DND-41 (cell line): ENCODE measurements around the gene STAMBP.

Source experiments
- ATAC-seq: fragments of 200-7000 bp; cut with Tn5 transposase; 3 replicates; pipeline ENCODE4 v1.9.1; 2021; ENCODE audit warnings: low read depth; ENCODE audit not compliant: insufficient read depth
- DNase-seq: peaks from one replicate; pipeline ENCODE4 v3.0.0-alpha.2; 2020
- H2AFZ ChIP-seq: 2 replicates; pipeline ENCODE4 v1.6.0; 2012; ENCODE audit warnings: low read depth, low read length
- H3K27ac ChIP-seq: 2 replicates; pipeline ENCODE4 v1.5.1; 2012; ENCODE audit warnings: low read length, inconsistent platforms
- H3K27me3 ChIP-seq: fragments of 200-600 bp; sonication (generic); 2 replicates; pipeline ENCODE4 v1.6.0; 2012; ENCODE audit warnings: low read length, mild to moderate bottlenecking, inconsistent platforms; ENCODE audit not compliant: insufficient read depth, poor library complexity
- H3K36me3 ChIP-seq: 2 replicates; pipeline ENCODE4 v1.5.1; 2012; ENCODE audit warnings: low read length, inconsistent platforms; ENCODE audit not compliant: insufficient read depth
- H3K4me1 ChIP-seq: 2 replicates; pipeline ENCODE4 v1.5.1; 2012; ENCODE audit warnings: mild to moderate bottlenecking, low read length; ENCODE audit not compliant: insufficient read depth
- H3K4me2 ChIP-seq: 2 replicates; pipeline ENCODE4 v1.6.0; 2012; ENCODE audit warnings: mild to moderate bottlenecking, moderate library complexity, low read length, inconsistent platforms; ENCODE audit not compliant: insufficient read depth
- H3K4me3 ChIP-seq, 2 experiments: fragments of 200-600 bp in 1 of 2; shearing (Covaris generic) in 1 of 2; 2 replicates each; pipeline ENCODE4 v1.5.1; 2012 to 2016; ENCODE audit warnings: inconsistent platforms in 2 of 2, low read length in 2 of 2, mild to moderate bottlenecking in 2 of 2, low read depth in 1 of 2, moderate library complexity in 1 of 2
- H3K79me2 ChIP-seq: 2 replicates; pipeline ENCODE4 v1.6.0; 2012; ENCODE audit warnings: low read length, inconsistent platforms; ENCODE audit not compliant: insufficient read depth
- H3K9ac ChIP-seq: 2 replicates; pipeline ENCODE4 v1.6.0; 2012; ENCODE audit warnings: low read depth, mild to moderate bottlenecking, inconsistent platforms, low read length, moderate library complexity
- H3K9me3 ChIP-seq: 2 replicates; pipeline ENCODE4 v1.5.1; 2012; ENCODE audit warnings: low read length, moderate library complexity, mild to moderate bottlenecking, inconsistent platforms; ENCODE audit not compliant: insufficient read depth, severe bottlenecking
- H4K20me1 ChIP-seq: 2 replicates; pipeline ENCODE4 v1.6.0; 2012; ENCODE audit warnings: low read length; ENCODE audit not compliant: insufficient read depth
- CTCF ChIP-seq: IDR thresholded peaks from 2 replicates; pipeline ENCODE4 v1.5.1; 2012; ENCODE audit warnings: borderline replicate concordance, low read length, moderate library complexity, mild to moderate bottlenecking; ENCODE audit not compliant: poor library complexity, severe bottlenecking; ENCODE audit errors: extremely low read depth
- EZH2 ChIP-seq: IDR thresholded peaks from 3 replicates; pipeline ENCODE4 v1.6.1; 2012; ENCODE audit warnings: borderline replicate concordance, low read depth, mild to moderate bottlenecking, moderate library complexity, low read length, inconsistent platforms; ENCODE audit not compliant: severe bottlenecking

Gene STAMBP

DNA sequence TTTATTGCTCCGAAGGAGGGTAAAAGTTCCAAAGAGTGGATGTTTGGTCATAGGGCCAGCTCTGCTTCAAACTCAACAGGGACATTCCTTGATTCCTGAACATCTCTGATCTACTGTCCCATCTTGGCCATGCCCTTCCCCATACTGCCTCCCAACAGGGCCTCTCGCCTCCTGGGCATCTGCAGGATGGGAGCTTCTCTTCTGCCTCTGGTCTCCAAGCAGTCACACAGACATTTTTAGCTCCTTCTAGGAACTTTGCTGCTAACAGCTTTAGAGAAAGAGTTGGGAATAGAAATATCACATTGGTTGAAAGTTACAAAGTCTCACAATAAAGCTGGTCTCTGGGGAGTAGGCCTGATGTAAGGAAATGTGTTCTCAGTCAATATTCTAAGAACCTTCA, 88.5 kb downstream of the STAMBP start:
- Histone ChIP-seq H4K20me1 (no peaks in the 10 kb centered on the region), H3K27me3 (no peaks in the 10 kb centered on the region), H3K4me3 (no peak overlapping the region), H3K9me3 (no peaks in the 10 kb centered on the region), H3K9ac (no peak overlapping the region), H3K27ac (no peak overlapping the region), H3K79me2 (no peaks in the 10 kb centered on the region), H3K4me1 (no peaks in the 10 kb centered on the region), H3K36me3 (no peaks in the 10 kb centered on the region), H2AFZ (no peak overlapping the region), H3K4me2 (no peak overlapping the region)
- DNase-seq (no peak), ATAC-seq (no peak)
- TF ChIP-seq EZH2 = no peak
- TF ChIP-seq CTCF = no peak

DNA sequence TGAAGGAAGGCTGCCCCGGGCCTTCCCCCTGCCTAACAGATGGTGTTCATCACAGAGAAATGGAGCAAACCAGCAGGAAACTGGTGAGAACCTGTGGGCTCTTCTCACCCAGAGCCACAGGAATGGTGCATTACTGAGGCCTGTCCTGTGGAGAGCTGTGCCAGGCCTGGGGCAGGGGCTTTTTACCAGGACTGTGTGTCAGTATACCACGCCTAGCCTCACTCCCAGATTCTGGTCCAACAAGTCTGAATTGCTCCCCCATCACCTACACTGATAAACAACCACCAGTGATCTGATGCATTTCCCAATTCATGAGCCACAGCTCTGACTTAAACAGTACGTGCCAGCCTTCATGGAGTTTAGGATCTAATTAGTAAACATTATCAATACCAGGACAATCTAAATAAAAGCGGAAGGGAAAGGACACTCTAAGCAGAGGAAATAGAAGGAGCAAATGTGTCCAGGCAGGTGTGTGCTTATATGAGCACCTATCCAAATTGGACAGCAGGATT, 89.0 kb downstream of the STAMBP start:
- no peaks in the 10 kb centered on the region for H3K27me3 ChIP-seq
- H2AFZ ChIP-seq = no peak overlapping the region
- no peak overlapping the region for H3K9ac ChIP-seq
- no peak overlapping the region for H3K4me3 ChIP-seq
- TF ChIP-seq CTCF (no peak), EZH2 (no peak)
- no peaks in the 10 kb centered on the region for H3K9me3 ChIP-seq
- no peaks in the 10 kb centered on the region for H3K79me2 ChIP-seq
- no peaks in the 10 kb centered on the region for H3K36me3 ChIP-seq
- ATAC-seq = no peak
- no peak overlapping the region for H3K27ac ChIP-seq
- no peak for DNase-seq
- H3K4me2 ChIP-seq = no peak overlapping the region
- H3K4me1 ChIP-seq = no peaks in the 10 kb centered on the region
- H4K20me1 ChIP-seq = no peaks in the 10 kb centered on the region

DNA sequence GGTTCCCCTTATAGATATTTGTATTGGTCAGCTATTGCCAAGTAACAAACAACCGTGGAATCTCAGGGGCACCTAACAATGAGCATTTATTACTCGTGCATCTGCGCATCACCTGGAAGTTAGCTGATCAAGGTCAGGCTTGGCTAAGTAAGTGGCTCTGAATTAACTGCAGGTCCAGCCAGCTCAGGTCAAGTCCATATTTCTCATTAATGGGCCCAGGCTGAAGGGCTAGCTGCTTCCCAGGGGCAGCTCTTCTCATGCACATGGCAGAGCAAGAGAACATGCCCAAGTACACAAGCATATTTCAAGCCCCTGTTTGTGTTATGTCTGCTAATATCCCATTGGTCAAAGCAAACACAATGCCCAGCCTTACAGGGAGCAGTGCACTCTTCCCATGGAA, 90.1 kb downstream of the STAMBP start:
- no peaks in the 10 kb centered on the region for H4K20me1 ChIP-seq

More for the DNA sequence above, 90.1 kb downstream of the STAMBP start:
- H3K9me3 ChIP-seq = no peaks in the 10 kb centered on the region
- H2AFZ ChIP-seq = no peak overlapping the region
- no peaks in the 10 kb centered on the region for H3K36me3 ChIP-seq
- no peak overlapping the region for H3K4me2 ChIP-seq
- H3K27me3 ChIP-seq = no peaks in the 10 kb centered on the region
- H3K9ac ChIP-seq = no peak overlapping the region
- ATAC-seq (no peak), DNase-seq (no peak)
- no peaks in the 10 kb centered on the region for H3K79me2 ChIP-seq
- H3K4me3 ChIP-seq = no peak overlapping the region
- H3K4me1 ChIP-seq = no peaks in the 10 kb centered on the region
- no peak overlapping the region for H3K27ac ChIP-seq
- TF ChIP-seq EZH2 = no peak
- TF ChIP-seq CTCF = no peak
